HL-60 (cell line): ENCODE data around the gene LY86.

Source experiments
- DNase-seq, 2 experiments: peaks; one replicate each; pipeline ENCODE4 v3.0.0-alpha.2; 2010 to 2020; ENCODE audit warnings: low read depth in 1 of 2, low spot score in 1 of 2
- H3K27ac ChIP-seq: fragments of 250-450 bp; sonication (Bioruptor Pico); replicated peaks from 2 replicates; pipeline ENCODE4 v1.5.1; 2020; ENCODE audit warnings: mild to moderate bottlenecking, moderate library complexity
- H3K27me3 ChIP-seq: fragments of 250-450 bp; sonication (Bioruptor Pico); 2 replicates; pipeline ENCODE4 v1.5.1; 2021; ENCODE audit warnings: mild to moderate bottlenecking, moderate library complexity; ENCODE audit not compliant: insufficient read depth, poor library complexity, severe bottlenecking
- H3K4me3 ChIP-seq: replicated peaks from 2 replicates; pipeline ENCODE4 v1.5.1; 2011; ENCODE audit warnings: mild to moderate bottlenecking, control low read depth, low read length; ENCODE audit not compliant: insufficient read depth
- CTCF ChIP-seq: IDR thresholded peaks from one replicate; pipeline ENCODE4 v1.5.1; 2011; ENCODE audit warnings: low read length, control low read depth, inconsistent platforms; ENCODE audit not compliant: insufficient read depth
- GABPA ChIP-seq: IDR thresholded peaks from 2 replicates; pipeline ENCODE4 v1.6.1; 2012; ENCODE audit warnings: low read depth
- POLR2AphosphoS5 ChIP-seq: IDR thresholded peaks from 2 replicates; pipeline ENCODE4 v1.6.1; 2012; ENCODE audit warnings: low read depth
- REST ChIP-seq: IDR thresholded peaks from 2 replicates; pipeline ENCODE4 v1.6.1; 2012; ENCODE audit warnings: low read depth; ENCODE audit not compliant: insufficient replicate concordance
- SPI1 ChIP-seq: IDR thresholded peaks from 2 replicates; pipeline ENCODE4 v1.6.1; 2012; ENCODE audit warnings: low read depth, mild to moderate bottlenecking, borderline replicate concordance

Gene LY86

GRCh38 chr6:6580225-6580856 is 8.2 kb upstream of the LY86 start:
- no peak for TF ChIP-seq SPI1
- TF ChIP-seq POLR2AphosphoS5 = no peak
- TF ChIP-seq REST = no peak
- TF ChIP-seq GABPA = no peak
- no peak for TF ChIP-seq CTCF
- no peak overlapping the region for H3K27ac ChIP-seq
- H3K4me3 ChIP-seq = no peak overlapping the region
- no peak for DNase-seq
- H3K27me3 ChIP-seq = no peaks in the 10 kb centered on the region

GRCh38 chr6:6581054-6581453 is 7.5 kb upstream of the LY86 start:
- no peak for DNase-seq
- Histone ChIP-seq H3K4me3 (no peak overlapping the region), H3K27me3 (no peaks in the 10 kb centered on the region), H3K27ac (no peak overlapping the region)
- TF ChIP-seq REST (no peak), CTCF (no peak), SPI1 (no peak), POLR2AphosphoS5 (no peak), GABPA (no peak)

- Histone ChIP-seq H3K4me3 (no peak overlapping the region), H3K27me3 (no peaks in the 10 kb centered on the region), H3K27ac (no peak overlapping the region)
- DNase-seq = no peak
- TF ChIP-seq REST (no peak), SPI1 (no peak), GABPA (no peak)
Observed at GRCh38 chr6:6582131-6582530, 6.4 kb upstream of the LY86 start.
